GM23248 (cell line): Measurements from ENCODE around the gene RGS19. TPM values are rescaled to one million over a fixed set of nuclear protein-coding genes. Genes with fewer than 3 reads are reported as not detected.

Experiments
- DNase-seq: peaks from one replicate; pipeline ENCODE4 v3.0.0-alpha.2; 2015
- H2AFZ ChIP-seq: fragments of 200-600 bp; sonication (generic); 2 replicates; pipeline ENCODE4 v1.6.1; 2016; ENCODE audit warnings: antibody characterized with exemption
- H3F3A ChIP-seq: fragments of 200-600 bp; sonication (generic); 2 replicates; pipeline ENCODE4 v1.6.1; 2016; ENCODE audit warnings: mild to moderate bottlenecking, antibody characterized with exemption, mixed run types; ENCODE audit not compliant: insufficient read depth
- H3K27ac ChIP-seq: fragments of 200-600 bp; sonication (generic); 2 replicates; pipeline ENCODE4 v1.5.1; 2016; ENCODE audit warnings: mild to moderate bottlenecking
- H3K27me3 ChIP-seq: fragments of 200-600 bp; sonication (generic); replicated peaks from 2 replicates; pipeline ENCODE4 v1.6.1; 2016; ENCODE audit warnings: mild to moderate bottlenecking; ENCODE audit not compliant: insufficient read depth
- H3K36me3 ChIP-seq: fragments of 200-600 bp; sonication (generic); 2 replicates; pipeline ENCODE4 v1.6.1; 2016; ENCODE audit warnings: low read depth, mild to moderate bottlenecking
- H3K4me1 ChIP-seq: fragments of 200-600 bp; sonication (generic); 2 replicates; pipeline ENCODE4 v1.6.1; 2016; ENCODE audit warnings: mild to moderate bottlenecking; ENCODE audit not compliant: insufficient read depth
- H3K4me2 ChIP-seq: fragments of 200-600 bp; sonication (generic); one replicate; pipeline ENCODE4 v1.6.1; 2016; ENCODE audit warnings: mild to moderate bottlenecking; ENCODE audit not compliant: unreplicated experiment
- H3K4me3 ChIP-seq: fragments of 200-600 bp; sonication (generic); 2 replicates; pipeline ENCODE4 v1.5.1; 2016; ENCODE audit warnings: mild to moderate bottlenecking
- H3K79me2 ChIP-seq: fragments of 200-600 bp; sonication (generic); 2 replicates; pipeline ENCODE4 v1.6.1; 2016; ENCODE audit warnings: mild to moderate bottlenecking; ENCODE audit not compliant: insufficient read depth
- H3K9ac ChIP-seq: fragments of 200-600 bp; sonication (generic); 2 replicates; pipeline ENCODE4 v1.6.1; 2016; ENCODE audit warnings: mild to moderate bottlenecking
- H3K9me2 ChIP-seq: fragments of 200-600 bp; sonication (generic); 2 replicates; pipeline ENCODE4 v1.6.1; 2016; ENCODE audit warnings: mixed run types, mild to moderate bottlenecking, moderate library complexity; ENCODE audit not compliant: insufficient read depth
- H3K9me3 ChIP-seq: fragments of 200-600 bp; sonication (generic); one replicate; pipeline ENCODE4 v1.6.1; 2017; ENCODE audit warnings: low read depth
- H4K20me1 ChIP-seq: fragments of 200-600 bp; sonication (generic); 2 replicates; pipeline ENCODE4 v1.6.0; 2016; ENCODE audit not compliant: insufficient read depth
- EZH2 ChIP-seq: fragments of 200-600 bp; sonication (generic); IDR thresholded peaks from 2 replicates; pipeline ENCODE4 v1.6.1; 2018; ENCODE audit warnings: antibody characterized with exemption, mild to moderate bottlenecking; ENCODE audit not compliant: insufficient read depth, poor library complexity, severe bottlenecking
- EZH2phosphoT487 ChIP-seq: fragments of 200-600 bp; sonication (generic); IDR thresholded peaks from 2 replicates; pipeline ENCODE4 v1.6.1; 2018; ENCODE audit warnings: antibody characterized with exemption, moderate library complexity, mild to moderate bottlenecking, low read depth; ENCODE audit not compliant: insufficient read depth
- WGBS, 2 experiments: methylation state at CpG; one replicate each; pipeline ENCODE4 v1.1.6; 2015 to 2017; ENCODE audit warnings: low lambda C conversion rate in 2 of 2, low coverage in 1 of 2; ENCODE audit errors: missing lambda C conversion rate in 2 of 2; 5-methylcytosine and 5-hydroxymethylcytosine counted together
- in situ Hi-C: fragments of 300-500 bp; cut with MboI; formaldehyde crosslinking; loops from 2 replicates; pipeline ENCODE4 v1.15.0; 2020
- polyA plus RNA-seq: library from polyadenylated mRNA; unstranded; fragments of >200 nt; fragmentation: Nextera tagmentation; extraction: Ambion mirVana; gene quantifications from 2 replicates; pipeline ENCODE4 v1.2.1, GENCODE V29; 2016
- total RNA-seq: library from RNA; depleted of rRNA; stranded (reverse); fragments of >200 nt; shearing (Covaris generic); gene quantifications from 2 replicates; pipeline ENCODE4 v1.2.3, GENCODE V29; 2014

Gene RGS19
- total and polyA plus RNA-seq, 2 experiments from 2014 or later: 13.2 to 18.7 TPM

DNA sequence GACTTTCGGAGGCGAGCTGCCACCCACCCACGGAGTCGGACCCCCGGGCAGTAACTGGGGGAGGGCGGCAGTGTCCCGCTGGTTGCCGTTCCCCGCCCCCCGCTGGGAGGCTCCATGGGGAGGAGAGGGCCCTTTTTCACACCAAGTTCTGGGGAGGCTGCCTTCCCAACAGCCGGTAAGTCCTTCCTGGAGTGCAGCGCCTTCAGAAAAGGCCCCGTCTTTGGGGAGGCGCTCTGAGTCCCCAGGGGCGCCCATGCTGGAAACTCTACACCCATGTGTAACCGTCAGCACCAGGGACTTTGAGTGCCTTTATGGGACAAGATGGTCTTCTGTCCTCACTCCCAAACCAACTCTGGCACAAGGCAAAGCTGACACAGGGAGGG lies 29.4 kb downstream of the RGS19 start:
- H3K9ac ChIP-seq: no peak overlapping the region
- H3K27ac ChIP-seq: no peak overlapping the region
- no peaks in the 10 kb centered on the region for H3F3A ChIP-seq
- H3K9me3 ChIP-seq: no peaks in the 10 kb centered on the region
- no peaks in the 10 kb centered on the region for H3K36me3 ChIP-seq
- TF ChIP-seq EZH2phosphoT487: no peak
- no peak for TF ChIP-seq EZH2
- WGBS, 2 experiments: 43 to 49% methylated on average over 13 to 14 of the region's 16 CpGs
- H3K27me3 ChIP-seq: no peaks in the 10 kb centered on the region
- no peak for DNase-seq
- no peak overlapping the region for H3K4me3 ChIP-seq
- H3K4me1 ChIP-seq: peaks cover 3% of the 10 kb centered on the region; the same call in 1 of the 2 replicates
- in situ Hi-C loops: no loop called here
- no peak overlapping the region for H3K4me2 ChIP-seq
- H3K79me2 ChIP-seq: no peaks in the 10 kb centered on the region
- H2AFZ ChIP-seq: no peak overlapping the region
- H3K9me2 ChIP-seq: no peaks in the 10 kb centered on the region
- no peaks in the 10 kb centered on the region for H4K20me1 ChIP-seq

DNA sequence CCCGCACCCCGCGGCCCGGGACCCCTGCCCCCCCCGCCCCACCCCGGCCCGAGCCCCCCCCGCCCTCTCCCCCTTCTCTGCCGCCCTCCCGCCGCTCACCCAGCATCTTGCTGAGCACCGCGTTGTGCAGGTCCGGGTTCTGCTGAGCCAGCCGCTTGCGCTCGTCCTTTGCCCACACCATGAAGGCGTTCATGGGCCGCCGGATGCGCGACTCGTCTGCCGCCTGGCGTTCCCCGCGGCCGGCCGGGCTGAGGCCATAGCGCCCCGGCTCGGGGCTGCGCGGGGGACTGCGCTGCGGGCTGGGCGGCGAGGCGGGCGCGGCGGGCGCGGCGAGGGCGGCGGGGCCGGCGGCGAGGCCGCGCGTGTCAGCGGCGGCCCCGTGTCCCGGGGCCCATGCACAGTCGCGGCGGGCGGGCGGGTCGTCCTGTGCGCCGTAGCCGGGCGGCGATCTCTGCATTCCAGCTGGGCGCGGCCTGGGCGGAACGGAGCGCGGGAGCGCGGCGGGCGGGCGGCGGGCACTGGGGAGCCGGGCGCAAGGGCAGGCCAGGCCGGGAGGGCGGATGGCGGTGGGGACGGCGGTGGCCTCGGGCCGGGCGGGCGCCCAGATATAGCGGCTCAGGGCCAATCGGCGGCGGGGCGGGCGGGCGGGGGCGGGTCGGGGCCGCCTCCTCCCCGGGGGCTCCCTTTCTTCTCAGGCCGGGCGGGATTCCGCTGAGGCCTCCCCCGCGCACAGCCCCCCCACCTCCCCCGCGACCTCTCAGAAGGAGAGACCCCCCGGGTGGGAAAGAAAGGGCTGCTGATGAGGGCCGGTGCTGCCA lies 30.0 kb downstream of the RGS19 start, which contains the start of gene SOX18:
Gene SOX18, minus strand, starts transcription at position 580 of the 818 bp plus-strand sequence. Its CDS starts 123 bp downstream, at position 457.
- Histone ChIP-seq H3K9ac (no peak within 1 kb of the TSS), H3K9me3 (no peaks in the 10 kb centered on the region), H3K4me2 (no peak within 1 kb of the TSS), H3K9me2 (no peaks in the 10 kb centered on the region), H3K79me2 (no peaks in the 10 kb centered on the region), H3K4me1 (peaks cover 8% of the 10 kb centered on the region; the same call in 1 of the 2 replicates), H3K4me3 (no peak within 1 kb of the TSS), H3F3A (no peaks in the 10 kb centered on the region), H3K27me3 (no peaks in the 10 kb centered on the region), H4K20me1 (no peaks in the 10 kb centered on the region), H3K36me3 (no peaks in the 10 kb centered on the region), H2AFZ (no peak within 1 kb of the TSS), H3K27ac (no peak within 1 kb of the TSS)
- 2 to 4% methylated on average over 28 to 67 of the region's 111 CpGs for WGBS, 2 experiments
- in situ Hi-C loops: no loop called here
- TF ChIP-seq EZH2 (no peak), EZH2phosphoT487 (no peak)
- DNase-seq: peak; percentile 66

DNA sequence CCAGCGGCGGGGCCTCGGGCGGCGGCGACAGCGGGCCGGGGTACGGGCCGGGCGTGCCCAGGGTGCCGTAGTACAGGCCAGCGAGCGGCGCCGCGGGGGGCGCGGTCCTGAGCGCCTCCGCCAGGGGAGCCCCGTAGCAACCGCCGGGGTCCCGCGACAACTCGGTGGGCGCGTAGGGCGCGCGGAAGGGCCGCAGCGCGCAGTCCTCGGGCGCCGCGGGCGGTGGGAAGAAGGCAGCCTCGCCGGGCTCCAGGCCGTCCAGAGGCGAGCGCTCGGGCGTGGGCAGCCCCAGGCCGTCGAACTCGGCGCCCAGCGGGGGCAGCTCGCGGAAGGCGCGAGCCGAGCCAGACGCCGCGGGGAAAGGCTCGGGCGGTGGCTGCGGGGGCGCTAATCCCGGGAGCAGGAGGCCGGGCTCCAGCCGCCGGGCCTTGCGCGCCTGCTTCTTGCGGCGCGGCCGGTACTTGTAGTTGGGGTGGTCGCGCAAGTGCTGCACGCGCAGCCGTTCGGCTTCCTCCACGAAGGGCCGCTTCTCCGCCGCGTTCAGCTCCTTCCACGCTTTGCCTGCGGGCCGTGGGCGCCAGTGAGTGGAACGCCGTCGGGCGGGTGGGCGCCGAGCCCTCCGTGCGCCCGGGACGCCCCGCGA lies 30.8 kb downstream of the RGS19 start:
- Histone ChIP-seq H3K27me3 (no peaks in the 10 kb centered on the region), H3K4me3 (no peak overlapping the region), H3K79me2 (no peaks in the 10 kb centered on the region), H3K9ac (no peak overlapping the region), H3K27ac (no peak overlapping the region), H3K9me3 (no peaks in the 10 kb centered on the region), H3K36me3 (no peaks in the 10 kb centered on the region), H2AFZ (no peak overlapping the region), H3K4me1 (peaks cover 8% of the 10 kb centered on the region; the same call in 1 of the 2 replicates), H3K4me2 (no peak overlapping the region), H3K9me2 (no peaks in the 10 kb centered on the region), H3F3A (peaks cover 5% of the 10 kb centered on the region), H4K20me1 (no peaks in the 10 kb centered on the region)
- TF ChIP-seq EZH2phosphoT487: no peak
- no peak for TF ChIP-seq EZH2
- WGBS, 2 experiments: 12 to 35% methylated on average over 26 to 51 of the region's 101 CpGs
- in situ Hi-C loops: no loop called here
- no peak for DNase-seq

- no peak for DNase-seq
- Histone ChIP-seq H3K79me2 (no peaks in the 10 kb centered on the region), H3K27ac (no peak overlapping the region), H3K4me1 (peaks cover 8% of the 10 kb centered on the region; the same call in 1 of the 2 replicates), H3K36me3 (no peaks in the 10 kb centered on the region), H3F3A (peaks cover 6% of the 10 kb centered on the region), H2AFZ (no peak overlapping the region), H3K9ac (no peak overlapping the region), H3K9me3 (no peaks in the 10 kb centered on the region), H4K20me1 (no peaks in the 10 kb centered on the region), H3K4me2 (no peak overlapping the region), H3K27me3 (no peaks in the 10 kb centered on the region), H3K9me2 (no peaks in the 10 kb centered on the region), H3K4me3 (no peak overlapping the region)
- TF ChIP-seq EZH2: no peak
- TF ChIP-seq EZH2phosphoT487: no peak
- in situ Hi-C loops: no loop called here
- WGBS, 2 experiments: 79 to 87% methylated on average over 36 to 49 of the region's 49 CpGs
Observed at GRCh38 chr20:64047968-64048401, 31.3 kb downstream of the RGS19 start.
